NAMALWA (cell line): ENCODE results near the gene PDLIM5.
"Not testable (repeated sequence)": the region's sequence is repeated elsewhere in the genome, so short reads cannot be mapped to it uniquely, and the experiment has no call there.

Source experiments
- DNase-seq: peaks from one replicate; pipeline ENCODE4 v3.0.0-alpha.2; 2015; ENCODE audit warnings: low spot score

The PDLIM5 gene

GRCh38 chr4:94495408-94495807 lies 43.7 kb downstream of the PDLIM5 start:
- DNase-seq: no peak

GRCh38 chr4:94497690-94498089 lies 45.9 kb downstream of the PDLIM5 start:
- DNase-seq: no peak

- no peak for DNase-seq
Measured at GRCh38 chr4:94498502-94498901, 46.8 kb downstream of the PDLIM5 start.

GRCh38 chr4:94500685-94501084 lies 48.9 kb downstream of the PDLIM5 start:
- DNase-seq: no peak

GRCh38 chr4:94504545-94504944 lies 52.8 kb downstream of the PDLIM5 start:
- no peak for DNase-seq

GRCh38 chr4:94506822-94507221 lies 55.1 kb downstream of the PDLIM5 start:
- DNase-seq: no peak

- no peak for DNase-seq
Measured at GRCh38 chr4:94507281-94507680, 55.5 kb downstream of the PDLIM5 start.

- no peak for DNase-seq
Measured at GRCh38 chr4:94507708-94508107, 56.0 kb downstream of the PDLIM5 start.

GRCh38 chr4:94508296-94508695 lies 56.6 kb downstream of the PDLIM5 start:
- no peak for DNase-seq

GRCh38 chr4:94508806-94509205 lies 57.1 kb downstream of the PDLIM5 start:
- DNase-seq: no peak

- no peak for DNase-seq
Measured at GRCh38 chr4:94511591-94511990, 59.8 kb downstream of the PDLIM5 start.

GRCh38 chr4:94513532-94513931 lies 61.8 kb downstream of the PDLIM5 start:
- not testable (repeated sequence) for DNase-seq

GRCh38 chr4:94515365-94515764 lies 63.6 kb downstream of the PDLIM5 start:
- DNase-seq: no peak

GRCh38 chr4:94516067-94516466 lies 64.3 kb downstream of the PDLIM5 start:
- no peak for DNase-seq

- DNase-seq: no peak
Measured at GRCh38 chr4:94516999-94517398, 65.3 kb downstream of the PDLIM5 start.

- DNase-seq: no peak
Measured at GRCh38 chr4:94517492-94517891, 65.8 kb downstream of the PDLIM5 start.

GRCh38 chr4:94519019-94519418 lies 67.3 kb downstream of the PDLIM5 start:
- no peak for DNase-seq

GRCh38 chr4:94519925-94520789 lies 68.4 kb downstream of the PDLIM5 start:
- peak; percentile 18 for DNase-seq

GRCh38 chr4:94523033-94523580 lies 71.4 kb downstream of the PDLIM5 start:
- no peak for DNase-seq

- no peak for DNase-seq
Measured at GRCh38 chr4:94523617-94524016, 71.9 kb downstream of the PDLIM5 start.

GRCh38 chr4:94525993-94526728 lies 74.4 kb downstream of the PDLIM5 start:
- no peak for DNase-seq

GRCh38 chr4:94527556-94528233 lies 76.0 kb downstream of the PDLIM5 start:
- DNase-seq: no peak
